HG02884 (cell line): Measurements from ENCODE around the gene C1orf35.

Experiments
- ATAC-seq: cut with Tn5 transposase; IDR thresholded peaks from one replicate; pipeline ENCODE4 v1.9.1; 2021; ENCODE audit warnings: mild to moderate bottlenecking, moderate library complexity; ENCODE audit not compliant: unreplicated experiment

Gene C1orf35

GRCh38 chr1:228081578-228082213 lies 21.4 kb downstream of the C1orf35 start:
- peak; percentile 1 for ATAC-seq

- no peak for ATAC-seq
Observed at GRCh38 chr1:228081144-228081543, 22.0 kb downstream of the C1orf35 start.

GRCh38 chr1:228079601-228080263 lies 23.4 kb downstream of the C1orf35 start:
- ATAC-seq: no peak

GRCh38 chr1:228079013-228079412 lies 24.1 kb downstream of the C1orf35 start:
- ATAC-seq: no peak

- ATAC-seq: no peak
Observed at GRCh38 chr1:228077565-228078330, 25.4 kb downstream of the C1orf35 start.

- no peak for ATAC-seq
Observed at GRCh38 chr1:228076796-228077430, 26.2 kb downstream of the C1orf35 start.

GRCh38 chr1:228075801-228076271 lies 27.3 kb downstream of the C1orf35 start:
- no peak for ATAC-seq

DNA sequence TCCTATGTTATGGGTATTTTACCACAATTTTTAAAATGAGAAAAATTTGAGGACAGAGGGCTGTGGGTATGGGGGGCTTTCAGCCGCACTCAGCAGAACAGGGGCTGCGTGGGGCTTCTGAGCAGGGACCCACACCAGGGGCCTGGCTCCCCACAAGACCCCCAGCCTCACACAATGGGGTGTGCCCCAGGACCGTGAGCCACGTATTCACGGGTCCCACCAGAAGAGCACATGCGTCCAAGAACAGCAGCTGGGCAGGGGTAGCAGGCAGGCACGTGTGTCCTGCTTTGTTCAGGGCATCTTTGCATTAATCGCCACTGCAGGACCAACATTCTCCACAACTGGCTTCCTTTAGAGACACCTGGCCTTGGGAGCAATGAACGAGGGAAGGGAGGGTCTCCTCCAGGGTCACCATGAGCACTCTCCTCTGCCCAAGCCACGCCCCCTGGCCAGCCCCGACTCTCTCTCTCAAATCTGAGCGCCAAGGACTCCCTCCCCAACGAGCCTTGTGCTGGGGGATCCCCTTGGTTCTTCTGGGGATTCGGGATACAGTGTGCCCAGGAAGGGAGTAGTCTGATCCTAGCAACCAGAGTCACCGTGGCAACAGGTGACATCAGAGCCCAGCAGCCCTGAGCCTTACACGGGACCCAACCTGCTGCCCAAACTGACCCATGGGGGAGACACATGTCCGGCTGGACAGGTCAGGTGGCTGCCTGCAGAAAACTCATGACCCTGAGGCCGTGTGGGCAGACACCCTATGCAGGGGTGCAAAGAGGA lies 28.0 kb downstream of the C1orf35 start:
- no peak for ATAC-seq

DNA sequence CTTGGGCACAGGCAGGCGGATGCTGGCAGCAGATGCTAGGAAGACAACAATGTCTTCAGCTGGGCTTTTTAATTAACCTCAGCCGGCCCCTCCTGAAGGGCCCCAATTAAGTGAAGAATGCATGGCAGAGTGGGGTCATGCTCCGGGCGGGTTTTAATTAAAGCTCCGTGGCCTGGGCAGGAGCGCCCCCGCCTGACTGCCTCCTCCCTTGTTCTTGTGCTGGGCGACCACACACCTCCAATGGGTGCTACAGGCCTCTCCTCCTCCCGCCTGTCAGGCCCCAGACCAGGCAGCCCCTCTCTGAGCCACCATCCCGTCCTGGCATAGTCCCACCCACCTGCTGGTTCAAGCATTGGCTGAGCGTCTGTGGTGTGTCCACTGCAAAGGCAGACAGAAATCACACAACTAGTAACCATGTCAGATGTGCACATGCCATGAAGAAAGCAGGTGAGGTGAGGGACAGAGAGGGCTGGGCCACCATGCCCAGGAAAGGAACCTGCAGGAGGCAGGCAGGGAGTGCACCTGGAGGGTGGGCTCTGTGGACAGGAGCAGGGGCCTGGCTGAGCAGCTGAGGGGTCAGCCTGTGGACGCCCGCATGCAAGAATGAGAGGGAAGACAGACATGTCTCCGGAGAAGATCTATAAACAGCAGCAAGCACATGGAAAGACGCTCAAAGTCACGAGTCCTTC lies 29.1 kb downstream of the C1orf35 start:
- ATAC-seq: no peak

GRCh38 chr1:228073061-228073856 lies 29.9 kb downstream of the C1orf35 start:
- no peak for ATAC-seq

DNA sequence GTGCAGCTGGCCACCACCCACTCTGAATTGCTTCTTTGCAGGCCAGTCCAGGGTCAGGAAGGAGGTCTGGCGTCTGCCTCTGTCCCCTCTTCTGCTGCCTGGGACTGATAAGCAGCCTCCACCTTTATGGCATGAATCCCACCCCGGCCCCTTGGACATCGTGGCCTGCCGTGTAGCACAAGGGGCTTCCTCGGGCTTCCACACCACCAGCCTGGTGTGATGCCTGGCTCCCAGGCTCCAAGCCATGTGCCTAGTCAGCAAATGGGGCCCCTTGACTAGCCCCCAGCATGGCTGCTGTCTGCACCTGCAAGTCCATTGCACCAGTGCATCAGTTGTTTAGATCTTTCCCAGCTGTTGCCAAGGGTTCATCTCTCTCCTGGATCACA lies 30.5 kb downstream of the C1orf35 start:
- no peak for ATAC-seq

DNA sequence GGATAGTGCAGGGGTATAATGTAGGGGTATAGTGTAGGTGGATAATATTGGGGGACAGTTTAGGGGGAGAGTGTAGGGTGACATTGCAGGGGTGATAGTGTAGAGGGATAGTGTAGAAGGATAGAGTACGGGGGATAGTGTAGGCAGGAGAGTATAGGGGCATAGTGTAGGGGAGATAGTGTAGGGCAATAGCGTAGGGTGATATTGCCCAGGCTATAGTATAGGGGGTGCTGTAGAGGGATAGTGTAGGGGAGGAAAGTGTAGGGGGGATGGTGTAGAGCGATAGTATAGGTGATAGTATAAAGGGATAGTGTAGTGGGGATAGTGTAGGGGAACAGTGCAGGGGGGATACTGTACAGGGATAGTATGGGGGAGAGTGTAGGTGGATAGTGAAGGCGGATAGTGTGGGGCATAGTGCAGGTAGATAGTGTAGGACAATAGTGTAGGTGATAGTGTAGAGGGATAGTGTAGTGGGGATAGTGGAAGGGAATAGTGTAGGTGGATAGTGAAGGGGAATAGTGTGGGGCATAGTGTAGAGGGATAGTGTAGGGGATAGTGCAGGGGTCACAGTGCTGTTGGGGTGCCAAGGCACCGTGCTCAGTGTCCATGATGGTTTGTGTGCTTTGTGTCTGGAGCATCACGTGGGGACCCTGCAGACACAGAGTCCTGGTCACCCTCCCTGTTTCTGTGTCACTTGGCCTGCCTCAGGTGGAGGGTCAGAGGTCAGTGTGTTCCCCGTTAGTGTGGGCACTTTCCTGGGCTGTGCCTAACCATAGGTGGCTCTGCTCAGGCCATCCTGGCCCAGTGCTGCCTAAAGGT lies 31.1 kb downstream of the C1orf35 start:
- no peak for ATAC-seq

- ATAC-seq: no peak
Observed at GRCh38 chr1:228070851-228071250, 32.3 kb downstream of the C1orf35 start.

DNA sequence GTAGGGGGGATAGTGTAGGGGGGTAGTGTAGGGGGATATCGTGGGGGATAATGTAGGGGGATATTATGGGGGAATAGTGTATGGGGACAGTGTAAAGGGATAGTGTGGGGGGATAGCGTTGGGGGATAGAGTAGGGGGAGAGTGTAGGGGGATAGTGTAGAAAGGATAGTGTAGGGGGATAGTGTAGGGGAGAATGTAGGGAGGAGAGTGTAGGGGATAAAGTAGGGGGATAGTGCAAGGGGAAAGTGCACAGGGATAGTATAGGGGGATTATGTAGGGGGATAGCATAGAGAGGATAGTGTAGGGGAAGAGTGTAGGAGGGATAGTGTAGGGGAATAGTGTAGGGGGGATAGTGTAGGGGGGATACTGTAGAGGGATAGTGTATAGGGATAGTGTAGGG lies 33.0 kb downstream of the C1orf35 start:
- ATAC-seq: no peak

DNA sequence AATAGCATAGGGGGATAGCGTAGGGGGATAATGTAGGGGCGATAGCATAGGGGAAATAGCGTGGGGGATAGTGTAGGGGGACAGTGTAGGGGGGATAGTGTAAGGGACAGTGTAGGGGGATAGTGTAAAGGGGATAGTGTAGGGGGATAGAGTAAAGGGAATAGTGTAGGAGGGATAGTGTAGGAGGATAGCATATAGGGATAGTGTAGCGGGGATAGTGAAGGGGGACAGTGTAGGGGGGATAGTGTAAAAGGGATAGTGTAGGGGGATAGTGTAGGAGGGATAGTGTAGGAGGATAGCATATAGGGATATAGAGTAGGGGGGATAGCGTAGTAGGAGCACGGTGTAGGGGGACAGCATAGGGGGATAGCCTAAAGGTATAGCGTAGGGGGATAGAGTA lies 34.8 kb downstream of the C1orf35 start:
- no peak for ATAC-seq

DNA sequence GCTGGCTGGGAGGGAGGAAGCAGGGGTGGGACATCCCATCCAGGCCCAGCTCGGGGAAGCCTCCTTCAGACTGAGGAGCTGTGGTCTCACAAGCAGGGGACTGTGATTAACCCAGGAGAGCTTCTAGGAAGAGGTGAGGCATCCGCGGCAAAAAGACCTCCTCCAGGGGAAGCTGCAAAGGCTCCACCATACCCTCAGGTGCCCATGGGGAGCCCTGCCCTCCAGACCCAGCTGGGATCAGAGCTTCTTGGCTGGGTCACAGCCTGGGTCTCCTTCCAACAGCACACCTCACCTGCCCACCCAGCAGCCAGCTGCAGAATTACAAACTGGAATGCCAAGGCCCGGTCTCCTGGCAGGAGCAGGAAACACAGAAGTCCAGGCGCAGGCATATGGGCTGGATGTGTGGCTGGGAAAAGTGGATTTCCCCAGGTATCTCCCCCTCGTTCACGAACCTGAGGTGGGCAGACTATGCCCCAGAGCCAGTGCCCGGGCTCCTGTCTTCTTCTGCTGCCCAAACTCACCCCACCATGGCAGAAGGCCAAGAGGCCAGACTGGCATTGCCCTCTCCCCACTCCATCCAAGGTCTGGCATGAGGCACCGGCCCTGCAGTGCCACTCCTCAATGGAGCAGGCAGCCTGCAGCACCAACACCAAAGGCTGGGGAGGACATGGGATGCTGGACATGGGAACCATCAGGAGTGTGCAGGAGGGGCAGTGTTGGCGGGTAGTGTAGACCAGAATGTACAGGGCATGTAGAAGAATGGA lies 36.1 kb downstream of the C1orf35 start:
- ATAC-seq: no peak

DNA sequence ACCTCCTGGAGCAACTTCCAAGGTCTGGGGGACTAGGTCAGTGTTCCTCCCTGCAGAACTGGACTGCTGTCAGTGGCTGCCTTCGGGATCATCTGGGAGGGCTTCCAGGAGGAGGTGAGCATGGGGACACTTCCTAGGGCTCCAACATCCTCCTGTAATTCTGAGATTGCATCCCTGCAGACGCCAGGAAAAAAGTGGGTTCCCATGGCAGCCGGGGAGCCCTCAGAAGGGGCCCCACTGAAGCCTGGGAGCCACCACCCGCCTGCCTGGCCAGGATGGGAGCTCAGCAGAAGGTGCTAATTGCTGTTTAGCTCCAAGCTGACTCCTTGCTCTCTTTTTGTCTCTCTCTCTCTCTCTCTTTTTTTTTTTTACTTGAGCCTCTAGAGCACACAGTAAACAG lies 36.7 kb downstream of the C1orf35 start:
- ATAC-seq: no peak
